Activated CD4-positive, alpha-beta T cell treated with anti-CD3 and anti-CD28 coated beads for 48 hours (primary cell): ENCODE data around the gene ARMC6.

Source experiments
- DNase-seq: peaks from one replicate; pipeline ENCODE4 v3.0.0-alpha.2; 2020

Gene ARMC6

DNA sequence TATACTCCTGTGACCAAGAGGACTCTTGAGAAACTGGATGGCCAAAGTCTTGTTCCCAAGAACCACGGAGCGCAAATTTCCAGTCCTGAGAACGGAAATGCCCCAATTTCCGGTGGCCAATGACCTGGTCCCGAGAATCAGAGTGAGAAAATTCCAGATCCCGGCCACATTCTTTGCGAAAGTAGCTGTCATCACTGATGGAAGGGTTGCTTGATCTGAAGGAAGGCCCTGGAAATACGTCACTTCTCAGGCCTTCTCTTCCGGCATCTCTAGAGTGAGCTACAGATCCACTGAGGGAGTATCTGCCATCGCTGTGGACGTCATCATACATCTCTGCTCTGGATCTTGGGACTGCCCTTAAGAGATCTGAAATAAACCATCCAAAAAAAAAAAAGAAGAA lies 7.5 kb upstream of the ARMC6 start:
- DNase-seq, result no peak

DNA sequence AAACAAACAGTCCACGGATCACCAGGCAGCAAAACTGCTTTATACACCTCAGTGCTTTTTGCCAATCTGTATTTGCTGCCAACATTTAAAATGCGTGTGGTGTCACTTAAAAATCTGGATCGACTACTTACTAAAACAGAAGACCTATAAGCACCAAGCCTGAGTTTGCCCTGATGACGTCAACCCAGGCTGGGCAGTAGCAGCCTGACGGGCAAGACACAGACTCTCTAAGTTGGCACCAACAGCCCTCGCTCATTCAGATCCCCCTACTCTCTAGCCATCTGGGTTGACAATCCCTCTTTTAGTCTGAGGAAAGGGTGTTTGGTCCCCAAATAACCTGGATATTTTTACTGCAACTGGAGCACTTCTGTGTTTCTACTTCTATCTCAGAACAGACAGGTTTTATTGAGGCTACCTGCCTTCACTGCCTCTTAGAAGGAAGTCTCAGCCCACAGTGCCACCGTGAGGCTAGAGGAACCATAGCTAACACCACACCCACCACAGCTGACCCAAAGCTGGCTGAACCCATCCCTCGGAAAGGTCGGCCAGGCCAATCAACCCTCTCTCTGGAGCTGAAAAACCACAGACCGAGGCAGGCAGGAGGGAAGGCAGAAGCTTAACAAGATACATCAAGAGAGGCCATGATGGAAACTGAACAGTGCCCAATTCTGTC lies 7.0 kb upstream of the ARMC6 start:
- no peak for DNase-seq

DNA sequence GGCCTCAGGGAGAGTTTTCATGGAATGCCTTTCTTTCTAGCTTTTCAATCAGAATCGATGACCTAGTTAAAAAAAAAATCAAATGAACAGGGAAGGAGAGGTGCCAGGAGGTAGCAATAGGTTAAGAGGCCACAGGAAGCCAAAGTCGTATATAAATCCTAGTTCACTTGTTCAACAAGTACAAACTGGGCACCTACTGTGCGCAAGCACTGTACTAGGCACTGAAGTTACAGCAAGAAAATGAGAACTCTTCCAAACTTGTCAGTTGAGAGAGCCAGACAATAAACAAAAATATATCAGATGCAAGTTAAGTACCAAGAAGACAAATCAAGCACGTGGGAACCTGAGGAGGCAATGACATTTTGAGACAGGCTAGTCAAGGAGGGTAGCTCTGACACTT lies 6.2 kb upstream of the ARMC6 start:
- no peak for DNase-seq

- DNase-seq, result no peak
Measured at GRCh38 chr19:19028526-19028925, 4.9 kb upstream of the ARMC6 start.

DNA sequence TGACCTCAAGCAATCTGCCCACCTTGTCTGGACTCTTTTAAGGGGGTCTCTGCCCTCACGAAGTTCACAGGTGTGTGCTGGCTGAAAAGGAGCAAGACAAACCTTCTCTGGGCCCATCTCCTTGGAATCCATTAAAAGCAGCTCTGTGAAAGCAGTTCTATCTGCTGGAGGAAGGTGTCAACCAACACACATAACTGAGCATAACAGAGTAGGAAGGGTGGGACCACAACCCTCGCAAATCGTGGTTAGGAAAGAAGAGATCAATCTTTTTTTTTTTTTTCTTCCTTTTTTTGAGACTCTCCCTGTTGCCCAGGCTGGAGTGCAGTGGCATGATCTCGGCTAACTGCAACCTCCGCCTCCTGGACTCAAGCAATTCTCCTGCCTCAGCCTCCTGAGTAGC lies 1.5 kb upstream of the ARMC6 start:
- no peak for DNase-seq

- DNase-seq, result peak; percentile 93
Measured at GRCh38 chr19:19032420-19033175, 805 bp upstream of the ARMC6 start.

DNA sequence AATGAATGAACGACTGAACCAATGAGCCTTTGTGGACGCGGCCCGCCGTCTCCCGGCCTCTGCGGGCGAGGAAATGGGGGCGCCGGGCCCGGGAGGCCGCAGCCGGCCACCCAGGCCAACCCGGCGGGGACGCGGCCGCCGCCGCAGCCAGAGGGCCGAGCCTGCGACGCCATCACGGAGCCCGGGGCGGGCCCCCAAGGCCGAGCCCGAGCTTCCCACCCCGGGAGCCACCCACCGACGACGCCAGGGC lies 302 bp upstream of the ARMC6 start:
- DNase-seq, result no peak

DNA sequence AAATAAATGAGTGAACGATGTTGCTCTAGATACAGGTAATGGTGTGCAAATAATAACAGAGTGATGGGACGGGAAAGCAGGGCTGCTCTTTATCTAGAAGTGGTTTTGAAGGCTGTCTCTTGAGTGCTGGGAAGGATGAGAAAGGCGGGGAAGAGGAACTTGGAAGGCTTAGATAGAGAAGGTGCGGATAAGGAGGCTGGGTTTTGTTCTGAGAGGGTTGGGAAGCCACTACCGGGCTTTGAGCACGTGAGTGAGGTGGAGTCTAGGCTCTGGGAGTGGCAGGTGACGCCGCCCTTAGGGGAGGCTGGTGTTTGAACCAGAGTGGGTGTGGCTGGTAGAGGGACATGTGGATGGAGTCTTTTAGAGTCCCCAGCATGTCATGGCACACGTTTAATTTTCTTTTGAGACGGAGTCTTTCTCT lies 811 bp downstream of the ARMC6 start:
- peak; percentile 87 for DNase-seq

DNA sequence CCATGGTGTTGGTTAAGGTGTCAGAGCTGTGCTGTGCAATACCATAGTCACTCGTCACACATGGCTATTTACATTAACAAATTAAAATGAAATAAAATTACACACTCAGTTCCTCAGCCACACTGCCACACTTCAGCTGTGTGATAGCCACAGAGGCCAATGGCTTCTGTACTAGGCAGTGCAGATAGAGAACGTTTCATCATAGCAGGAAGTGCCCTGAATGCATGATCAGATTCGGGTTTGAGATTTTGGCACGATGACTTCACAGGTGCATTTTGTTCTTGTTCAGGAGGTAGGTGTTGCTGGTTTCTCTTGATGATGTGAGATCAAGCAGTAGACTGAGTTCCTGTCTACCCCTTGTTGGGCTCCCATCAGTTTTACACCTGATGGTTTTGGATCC lies 6.5 kb downstream of the ARMC6 start:
- DNase-seq, result no peak

DNA sequence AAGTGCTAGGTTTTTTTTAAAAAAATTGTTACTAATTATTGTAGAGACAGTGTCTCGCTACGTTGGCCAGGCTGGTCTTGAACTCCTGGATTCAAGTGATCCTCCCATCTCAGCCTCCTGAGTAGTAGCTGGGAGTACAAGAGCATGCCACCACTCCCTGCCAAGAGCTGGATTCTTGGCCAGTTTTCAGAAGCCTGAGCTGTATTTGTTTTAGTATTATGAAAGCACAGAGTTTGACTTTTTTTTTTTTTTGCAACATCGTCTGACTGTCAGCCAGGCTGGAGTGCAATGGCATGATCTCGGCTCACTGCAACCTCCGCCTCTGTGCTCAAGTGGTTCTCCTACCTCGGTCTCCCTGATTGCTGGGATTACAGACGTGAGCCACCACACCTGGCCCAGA lies 7.0 kb downstream of the ARMC6 start:
- DNase-seq, result no peak

- DNase-seq, result no peak
Measured at GRCh38 chr19:19042732-19043280, 9.4 kb downstream of the ARMC6 start.

- DNase-seq, result no peak
Measured at GRCh38 chr19:19043481-19043880, 10.1 kb downstream of the ARMC6 start.

GRCh38 chr19:19043881-19044280 lies 10.5 kb downstream of the ARMC6 start:
- DNase-seq, result no peak

DNA sequence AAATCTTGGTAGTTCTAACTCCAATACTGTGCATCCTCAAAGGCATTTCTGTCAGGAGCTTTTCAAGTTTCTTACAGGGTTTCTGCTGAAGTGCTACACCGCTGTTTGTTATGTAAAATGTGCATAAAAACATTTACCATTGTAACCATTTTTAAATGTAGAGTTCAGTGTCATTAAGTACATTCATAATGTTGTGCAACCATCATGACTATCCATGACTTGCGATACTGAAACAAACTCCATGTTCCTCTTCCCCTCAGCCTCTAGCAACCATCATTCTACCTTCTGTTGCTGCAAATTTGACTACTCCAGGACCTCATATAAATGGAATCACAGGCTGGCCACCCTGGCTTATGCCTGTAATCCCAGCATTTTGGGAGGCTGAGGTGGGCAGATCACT lies 16.0 kb downstream of the ARMC6 start:
- DNase-seq, result no peak

GRCh38 chr19:19050104-19050503 lies 16.7 kb downstream of the ARMC6 start:
- no peak for DNase-seq

DNA sequence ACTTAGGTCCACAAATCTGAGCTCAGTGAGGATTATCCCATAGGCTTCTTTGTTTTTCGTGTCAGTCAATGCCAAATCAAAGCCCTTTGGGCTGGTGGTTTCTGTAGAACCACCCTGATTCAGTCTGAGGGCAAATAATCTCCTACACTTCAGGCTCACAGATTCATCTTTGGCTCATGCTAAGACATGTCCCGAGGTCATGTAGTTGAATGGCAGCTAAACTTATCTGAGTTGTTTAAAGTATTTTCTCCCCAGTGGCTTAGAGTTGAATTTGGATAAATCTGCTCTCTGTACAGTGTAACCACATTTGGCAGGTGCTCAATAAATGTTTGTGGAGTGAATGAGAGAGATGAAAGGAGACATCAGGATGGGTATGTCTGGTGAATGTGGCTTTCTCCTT lies 17.3 kb downstream of the ARMC6 start:
- no peak for DNase-seq

DNA sequence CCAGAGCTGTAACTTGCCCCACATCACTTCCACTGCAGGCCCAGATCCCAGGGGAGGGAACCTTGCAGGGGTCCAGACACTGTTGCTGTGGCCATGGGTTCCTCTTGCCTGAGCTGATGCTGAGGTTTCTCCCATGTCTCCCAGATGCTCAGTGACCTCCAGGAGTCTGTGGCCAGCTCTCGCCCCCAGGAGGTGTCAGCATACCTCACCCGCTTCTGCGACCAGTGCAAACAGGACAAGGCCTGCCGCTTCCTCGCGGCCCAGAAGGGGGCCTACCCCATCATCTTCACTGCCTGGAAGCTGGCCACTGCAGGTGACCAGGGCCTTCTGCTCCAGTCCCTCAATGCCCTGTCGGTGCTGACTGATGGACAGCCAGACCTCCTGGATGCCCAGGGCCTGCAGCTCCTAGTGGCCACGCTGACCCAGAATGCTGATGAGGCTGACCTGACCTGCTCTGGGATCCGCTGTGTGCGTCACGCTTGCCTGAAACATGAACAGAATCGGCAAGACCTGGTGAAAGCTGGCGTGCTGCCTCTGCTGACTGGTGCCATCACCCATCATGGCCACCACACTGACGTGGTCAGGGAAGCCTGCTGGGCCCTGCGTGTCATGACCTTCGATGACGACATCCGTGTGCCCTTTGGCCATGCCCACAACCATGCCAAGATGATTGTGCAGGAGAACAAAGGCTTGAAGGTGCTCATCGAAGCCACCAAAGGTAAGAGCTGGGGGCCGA lies 18.2 kb downstream of the ARMC6 start:
- no peak for DNase-seq

GRCh38 chr19:19052921-19053320 lies 19.5 kb downstream of the ARMC6 start:
- no peak for DNase-seq

DNA sequence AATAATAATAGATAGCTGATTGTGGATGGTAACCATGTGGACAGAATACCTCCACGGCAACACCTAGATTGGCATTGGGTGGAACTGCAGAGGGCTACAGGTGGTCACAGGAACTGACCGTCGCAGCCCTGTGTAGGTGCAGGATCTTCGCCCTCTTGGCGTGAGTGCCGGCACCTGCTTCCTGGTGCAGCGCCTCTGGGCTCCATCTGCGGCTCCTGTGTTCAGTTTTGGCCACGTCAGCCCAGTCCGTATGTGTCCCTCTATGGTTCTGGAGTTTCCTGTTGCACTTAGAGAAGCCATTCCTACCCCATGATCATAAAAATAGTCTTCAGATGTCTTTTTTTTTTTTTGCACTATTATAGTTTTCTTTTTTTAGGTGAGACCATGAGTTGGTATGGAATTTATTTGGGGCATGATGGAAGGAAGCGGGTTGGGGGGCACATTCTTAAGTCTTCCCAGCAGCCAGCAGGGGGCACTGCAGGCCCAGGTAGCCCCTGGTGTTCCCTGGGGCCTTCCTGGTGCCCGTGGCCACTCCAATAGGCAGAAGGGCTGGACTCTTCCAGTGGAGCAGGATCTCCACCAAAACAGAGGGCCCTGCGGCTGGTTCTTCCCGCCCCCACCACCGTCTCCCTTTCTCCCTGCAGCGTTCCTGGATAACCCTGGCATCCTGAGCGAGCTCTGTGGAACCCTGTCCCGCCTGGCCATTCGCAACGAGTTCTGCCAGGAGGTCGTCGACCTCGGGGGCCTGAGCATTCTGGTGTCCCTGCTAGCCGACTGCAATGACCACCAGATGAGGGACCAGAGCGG lies 20.3 kb downstream of the ARMC6 start:
- DNase-seq, result peak; percentile 62

DNA sequence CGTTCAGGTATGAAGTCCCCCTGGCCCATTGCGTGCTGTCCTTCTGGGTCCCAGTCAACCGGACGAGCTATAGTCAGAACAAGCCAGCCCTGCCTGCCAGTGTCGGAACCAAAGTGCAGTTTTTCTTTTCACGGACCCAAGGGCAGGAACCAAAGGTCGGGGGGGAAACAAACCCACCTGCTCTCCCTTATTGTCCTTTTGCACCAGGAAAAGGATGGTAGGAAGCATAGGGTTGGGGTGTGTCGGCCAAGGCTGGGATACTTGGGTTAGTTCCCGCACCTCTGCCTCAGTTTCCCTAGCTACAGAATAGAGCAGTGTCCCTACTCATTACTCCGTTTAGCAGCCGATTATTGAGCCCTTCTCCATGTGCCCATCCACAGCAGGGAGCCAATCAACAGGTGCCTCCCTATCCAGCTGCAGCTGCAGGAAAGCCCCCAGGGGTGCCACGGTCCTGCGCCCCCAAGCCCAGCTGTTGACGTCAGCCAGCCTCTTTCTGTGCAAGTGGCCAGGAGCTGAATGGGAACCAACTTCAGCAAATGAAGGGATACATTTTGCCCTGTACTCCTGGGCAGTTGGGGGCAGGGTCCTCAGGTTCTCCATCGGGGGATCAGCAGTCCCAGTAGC lies 21.0 kb downstream of the ARMC6 start:
- DNase-seq, result no peak

GRCh38 chr19:19054939-19055440 lies 21.6 kb downstream of the ARMC6 start:
- DNase-seq, result no peak

GRCh38 chr19:19055701-19056100 lies 22.3 kb downstream of the ARMC6 start:
- DNase-seq, result no peak
